ENCODE data around the gene LGR4. TPM values are rescaled to one million over a fixed set of nuclear protein-coding genes. Genes with fewer than 3 reads are reported as not detected.
"Not testable (repeated sequence)": the region's sequence is repeated elsewhere in the genome, so short reads cannot be mapped to it uniquely, and the experiment has no call there.

LGR4 gene, protein sequence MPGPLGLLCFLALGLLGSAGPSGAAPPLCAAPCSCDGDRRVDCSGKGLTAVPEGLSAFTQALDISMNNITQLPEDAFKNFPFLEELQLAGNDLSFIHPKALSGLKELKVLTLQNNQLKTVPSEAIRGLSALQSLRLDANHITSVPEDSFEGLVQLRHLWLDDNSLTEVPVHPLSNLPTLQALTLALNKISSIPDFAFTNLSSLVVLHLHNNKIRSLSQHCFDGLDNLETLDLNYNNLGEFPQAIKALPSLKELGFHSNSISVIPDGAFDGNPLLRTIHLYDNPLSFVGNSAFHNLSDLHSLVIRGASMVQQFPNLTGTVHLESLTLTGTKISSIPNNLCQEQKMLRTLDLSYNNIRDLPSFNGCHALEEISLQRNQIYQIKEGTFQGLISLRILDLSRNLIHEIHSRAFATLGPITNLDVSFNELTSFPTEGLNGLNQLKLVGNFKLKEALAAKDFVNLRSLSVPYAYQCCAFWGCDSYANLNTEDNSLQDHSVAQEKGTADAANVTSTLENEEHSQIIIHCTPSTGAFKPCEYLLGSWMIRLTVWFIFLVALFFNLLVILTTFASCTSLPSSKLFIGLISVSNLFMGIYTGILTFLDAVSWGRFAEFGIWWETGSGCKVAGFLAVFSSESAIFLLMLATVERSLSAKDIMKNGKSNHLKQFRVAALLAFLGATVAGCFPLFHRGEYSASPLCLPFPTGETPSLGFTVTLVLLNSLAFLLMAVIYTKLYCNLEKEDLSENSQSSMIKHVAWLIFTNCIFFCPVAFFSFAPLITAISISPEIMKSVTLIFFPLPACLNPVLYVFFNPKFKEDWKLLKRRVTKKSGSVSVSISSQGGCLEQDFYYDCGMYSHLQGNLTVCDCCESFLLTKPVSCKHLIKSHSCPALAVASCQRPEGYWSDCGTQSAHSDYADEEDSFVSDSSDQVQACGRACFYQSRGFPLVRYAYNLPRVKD
- total RNA-seq: 98.1 TPM
- polyA plus RNA-seq: 9.9 TPM

- peak within 1 kb of the TSS; percentile 95 for H3K4me3 ChIP-seq (ENCODE audit: low read depth, low read length)
- H3K36me3 ChIP-seq (ENCODE audit: insufficient read depth): no peaks in the 10 kb centered on the region
- peak within 1 kb of the TSS; percentile 81 for H3K27ac ChIP-seq (ENCODE audit: low read depth)
- under 1% methylated on average over 57 of the region's 57 CpGs for WGBS
- DNase-seq (ENCODE audit: extremely low spot score): peak; percentile 94
- no peaks in the 10 kb centered on the region for H3K4me1 ChIP-seq (ENCODE audit: insufficient read depth)
Observed at GRCh38 chr11:27472398-27473016, at the start of gene LGR4. Gene LGR4 (minus strand): TSS chr11:27472790. CDS start chr11:27472302, 488 bp downstream.

GRCh38 chr11:27520226-27520625, 47.6 kb upstream of the LGR4 start:
- DNase-seq (ENCODE audit: extremely low spot score): no peak
- WGBS: 91% methylated on average over 3 of the region's 3 CpGs
- Histone ChIP-seq H3K27ac (ENCODE audit: low read depth) (no peak overlapping the region), H3K4me1 (ENCODE audit: insufficient read depth) (no peaks in the 10 kb centered on the region), H3K36me3 (ENCODE audit: insufficient read depth) (no peaks in the 10 kb centered on the region), H3K4me3 (ENCODE audit: low read depth, low read length) (no peak overlapping the region)

DNA sequence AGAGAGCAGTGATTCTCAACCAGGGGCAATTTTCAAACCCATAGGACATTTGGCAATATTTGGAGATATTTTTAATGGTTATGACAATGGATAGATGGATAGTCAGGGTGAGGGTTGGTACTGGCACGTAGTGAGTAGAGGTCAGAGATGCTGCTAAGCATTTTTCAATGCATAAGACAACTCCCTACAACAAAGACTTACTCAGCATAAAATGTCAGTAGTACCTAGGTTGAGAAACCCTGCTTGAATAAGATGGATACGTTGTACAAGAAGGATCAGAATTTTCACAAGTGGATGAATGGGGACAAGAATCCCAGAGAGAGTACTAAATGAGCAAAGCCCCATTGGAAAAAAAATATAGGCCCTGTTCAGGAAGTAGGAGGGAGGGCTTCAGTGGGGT, 45.9 kb upstream of the LGR4 start:
- no peaks in the 10 kb centered on the region for H3K36me3 ChIP-seq (ENCODE audit: insufficient read depth)
- no peak for DNase-seq (ENCODE audit: extremely low spot score)
- no peaks in the 10 kb centered on the region for H3K4me1 ChIP-seq (ENCODE audit: insufficient read depth)
- no peak overlapping the region for H3K4me3 ChIP-seq (ENCODE audit: low read depth, low read length)
- no peak overlapping the region for H3K27ac ChIP-seq (ENCODE audit: low read depth)
- 87% methylated on average over 2 of the region's 2 CpGs for WGBS

- DNase-seq (ENCODE audit: extremely low spot score); H3K36me3 ChIP-seq (ENCODE audit: insufficient read depth); H3K27ac ChIP-seq (ENCODE audit: low read depth); H3K4me3 ChIP-seq (ENCODE audit: low read depth, low read length); H3K4me1 ChIP-seq (ENCODE audit: insufficient read depth): not testable (repeated sequence)
- 89% methylated on average over 1 of the region's 1 CpG for WGBS
Observed at GRCh38 chr11:27517490-27517889, 44.9 kb upstream of the LGR4 start.

DNA sequence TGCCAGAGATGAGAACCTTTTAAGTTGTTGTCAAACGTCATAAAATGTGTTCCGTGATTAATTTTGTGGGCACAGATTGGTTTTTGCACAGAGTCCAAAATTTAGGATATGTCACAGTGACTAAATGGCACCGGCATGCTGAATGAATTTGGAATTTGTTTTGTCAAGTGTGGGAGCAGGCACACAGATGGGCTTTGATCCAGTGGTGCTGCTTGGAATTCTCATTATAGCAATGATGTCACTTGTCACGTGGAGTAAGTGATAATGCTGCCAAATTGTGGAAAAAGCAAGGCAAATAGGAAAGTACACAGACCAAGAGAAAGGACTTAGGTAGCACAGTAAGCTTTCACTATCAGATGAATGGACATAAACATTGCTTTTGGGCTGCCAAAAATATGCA, 42.0 kb upstream of the LGR4 start:
- H3K36me3 ChIP-seq (ENCODE audit: insufficient read depth): no peaks in the 10 kb centered on the region
- no peaks in the 10 kb centered on the region for H3K4me1 ChIP-seq (ENCODE audit: insufficient read depth)
- no peak overlapping the region for H3K4me3 ChIP-seq (ENCODE audit: low read depth, low read length)
- WGBS: 78% methylated on average over 4 of the region's 4 CpGs
- H3K27ac ChIP-seq (ENCODE audit: low read depth): no peak overlapping the region
- DNase-seq (ENCODE audit: extremely low spot score): no peak

DNA sequence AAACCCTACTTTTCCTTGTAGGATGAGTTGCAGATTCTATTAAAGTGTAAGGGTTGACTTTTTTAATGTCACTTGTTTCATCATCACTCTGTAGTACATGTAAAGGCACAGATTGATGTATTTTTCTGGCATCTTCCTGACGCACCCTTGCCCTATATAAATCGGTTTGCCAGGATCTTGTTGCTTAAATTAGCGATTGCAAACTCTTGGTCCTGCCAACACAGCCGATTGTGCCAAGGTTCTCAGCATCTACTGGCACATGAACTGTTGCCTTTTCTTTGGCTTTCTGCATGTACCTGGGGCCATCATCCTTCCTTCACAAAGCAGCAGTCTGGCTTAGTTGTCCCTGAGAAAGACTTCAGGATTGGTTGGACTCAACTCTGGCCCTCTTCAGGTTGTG, 41.5 kb upstream of the LGR4 start:
- H3K27ac ChIP-seq (ENCODE audit: low read depth): no peak overlapping the region
- H3K4me3 ChIP-seq (ENCODE audit: low read depth, low read length): no peak overlapping the region

DNA sequence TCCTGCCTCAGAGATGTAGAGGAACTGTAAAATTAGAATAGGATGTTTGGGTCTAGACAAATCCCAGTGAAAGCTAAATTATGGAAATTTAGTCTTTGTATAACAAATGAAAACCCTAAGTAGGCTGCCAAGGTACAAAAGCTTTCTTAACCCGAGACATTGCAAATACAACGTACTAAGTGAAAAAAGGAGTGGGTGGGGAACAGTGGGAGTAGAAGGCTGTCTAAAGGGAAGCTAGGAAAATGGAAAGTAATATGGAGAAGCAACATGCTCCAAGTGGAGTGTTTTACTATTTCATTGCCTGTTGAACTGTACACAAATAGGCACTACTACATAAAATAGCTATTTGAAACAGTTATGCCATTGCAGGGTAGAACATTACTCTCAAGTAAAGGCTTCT, 40.8 kb upstream of the LGR4 start:
- WGBS: 85% methylated on average over 2 of the region's 2 CpGs
- no peak overlapping the region for H3K4me3 ChIP-seq (ENCODE audit: low read depth, low read length)
- no peak for DNase-seq (ENCODE audit: extremely low spot score)
- H3K27ac ChIP-seq (ENCODE audit: low read depth): no peak overlapping the region
- no peaks in the 10 kb centered on the region for H3K4me1 ChIP-seq (ENCODE audit: insufficient read depth)
- H3K36me3 ChIP-seq (ENCODE audit: insufficient read depth): no peaks in the 10 kb centered on the region

More for the DNA sequence above, 41.5 kb upstream of the LGR4 start:
- WGBS: 89% methylated on average over 4 of the region's 4 CpGs
- Histone ChIP-seq H3K4me1 (ENCODE audit: insufficient read depth) (no peaks in the 10 kb centered on the region), H3K36me3 (ENCODE audit: insufficient read depth) (no peaks in the 10 kb centered on the region)
- DNase-seq (ENCODE audit: extremely low spot score): no peak

DNA sequence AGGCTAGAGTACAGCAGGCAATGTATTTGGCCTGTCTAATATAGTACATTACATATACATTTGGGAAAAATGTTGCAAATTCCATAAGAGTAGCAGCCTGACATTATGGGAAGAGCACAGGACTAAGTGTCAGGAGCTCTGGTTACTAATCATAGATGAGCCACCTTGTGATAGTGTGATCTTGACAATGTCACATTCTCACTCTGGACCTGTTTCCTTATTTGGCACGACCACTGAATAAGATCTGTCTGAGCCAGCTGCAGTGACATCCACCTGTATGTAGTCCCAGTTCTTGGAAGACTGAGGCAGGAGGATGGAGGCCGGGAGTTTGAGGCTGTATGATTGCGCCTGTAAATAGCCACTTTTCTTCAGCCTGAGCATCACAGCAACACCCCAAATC, 39.6 kb upstream of the LGR4 start:
- WGBS: 91% methylated on average over 3 of the region's 3 CpGs
- Histone ChIP-seq H3K4me1 (ENCODE audit: insufficient read depth) (no peaks in the 10 kb centered on the region), H3K36me3 (ENCODE audit: insufficient read depth) (no peaks in the 10 kb centered on the region), H3K27ac (ENCODE audit: low read depth) (no peak overlapping the region), H3K4me3 (ENCODE audit: low read depth, low read length) (no peak overlapping the region)
- no peak for DNase-seq (ENCODE audit: extremely low spot score)

DNA sequence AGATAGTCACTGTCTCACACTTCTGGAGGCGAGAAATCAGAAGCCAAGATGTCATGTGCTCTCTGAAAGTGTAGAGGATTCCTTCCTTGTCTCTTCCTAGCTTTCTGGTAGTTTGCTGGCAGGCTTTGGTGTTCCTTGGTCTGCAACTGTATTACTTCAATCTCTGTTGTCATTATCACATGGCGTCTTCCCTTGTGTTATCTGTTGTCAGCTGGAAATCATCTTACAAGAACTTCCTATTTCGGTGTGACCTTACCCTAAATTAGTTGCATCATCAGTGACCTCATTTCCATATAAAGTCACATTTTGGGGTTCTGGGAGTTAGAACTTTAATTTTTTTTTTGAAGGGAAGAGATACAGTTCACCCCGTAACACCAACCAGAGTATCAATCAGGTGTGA, 37.3 kb upstream of the LGR4 start:
- H3K36me3 ChIP-seq (ENCODE audit: insufficient read depth): no peaks in the 10 kb centered on the region
- no peak overlapping the region for H3K27ac ChIP-seq (ENCODE audit: low read depth)
- WGBS: 93% methylated on average over 4 of the region's 4 CpGs
- DNase-seq (ENCODE audit: extremely low spot score): no peak
- H3K4me3 ChIP-seq (ENCODE audit: low read depth, low read length): no peak overlapping the region
- no peaks in the 10 kb centered on the region for H3K4me1 ChIP-seq (ENCODE audit: insufficient read depth)

DNA sequence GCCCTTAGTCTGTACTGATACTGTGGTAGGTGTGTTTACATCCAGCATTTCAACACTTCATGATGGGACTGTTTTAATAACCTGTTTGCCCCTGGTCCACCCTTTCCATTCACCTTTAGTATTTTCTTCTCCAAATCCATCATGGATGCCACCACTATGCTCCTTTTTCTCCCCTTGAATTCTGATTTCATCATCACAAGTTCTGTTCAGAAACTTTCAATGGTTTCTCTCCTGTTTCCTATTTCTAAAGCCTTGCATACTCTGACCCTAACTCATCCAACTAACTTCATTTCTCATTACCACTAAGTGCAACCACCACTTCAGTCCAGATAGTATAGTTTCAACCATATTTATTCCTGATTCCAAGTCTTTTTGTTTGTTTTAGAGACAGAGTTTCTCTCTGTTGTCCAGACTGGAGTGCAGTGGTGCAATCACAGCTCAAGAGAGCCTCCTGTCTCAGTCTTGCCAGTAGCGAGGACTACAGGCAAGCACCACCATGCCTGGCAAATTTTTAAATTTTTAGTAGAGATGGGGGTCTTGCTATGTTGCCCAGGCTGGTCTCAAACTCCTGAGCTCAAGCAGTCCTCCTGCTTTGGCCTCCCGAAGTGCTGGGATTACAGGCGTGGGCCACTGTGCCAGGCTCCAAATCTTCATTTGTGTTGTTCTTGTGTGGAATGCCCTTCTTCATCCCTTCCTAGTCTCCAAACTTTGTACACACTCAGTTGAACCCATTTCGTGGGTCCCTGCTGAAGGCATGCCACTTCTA, 35.1 kb upstream of the LGR4 start:
- Histone ChIP-seq H3K36me3 (ENCODE audit: insufficient read depth) (no peaks in the 10 kb centered on the region), H3K4me1 (ENCODE audit: insufficient read depth) (no peaks in the 10 kb centered on the region), H3K27ac (ENCODE audit: low read depth) (no peak overlapping the region), H3K4me3 (ENCODE audit: low read depth, low read length) (no peak overlapping the region)
- 98% methylated on average over 4 of the region's 4 CpGs for WGBS
- no peak for DNase-seq (ENCODE audit: extremely low spot score)

DNA sequence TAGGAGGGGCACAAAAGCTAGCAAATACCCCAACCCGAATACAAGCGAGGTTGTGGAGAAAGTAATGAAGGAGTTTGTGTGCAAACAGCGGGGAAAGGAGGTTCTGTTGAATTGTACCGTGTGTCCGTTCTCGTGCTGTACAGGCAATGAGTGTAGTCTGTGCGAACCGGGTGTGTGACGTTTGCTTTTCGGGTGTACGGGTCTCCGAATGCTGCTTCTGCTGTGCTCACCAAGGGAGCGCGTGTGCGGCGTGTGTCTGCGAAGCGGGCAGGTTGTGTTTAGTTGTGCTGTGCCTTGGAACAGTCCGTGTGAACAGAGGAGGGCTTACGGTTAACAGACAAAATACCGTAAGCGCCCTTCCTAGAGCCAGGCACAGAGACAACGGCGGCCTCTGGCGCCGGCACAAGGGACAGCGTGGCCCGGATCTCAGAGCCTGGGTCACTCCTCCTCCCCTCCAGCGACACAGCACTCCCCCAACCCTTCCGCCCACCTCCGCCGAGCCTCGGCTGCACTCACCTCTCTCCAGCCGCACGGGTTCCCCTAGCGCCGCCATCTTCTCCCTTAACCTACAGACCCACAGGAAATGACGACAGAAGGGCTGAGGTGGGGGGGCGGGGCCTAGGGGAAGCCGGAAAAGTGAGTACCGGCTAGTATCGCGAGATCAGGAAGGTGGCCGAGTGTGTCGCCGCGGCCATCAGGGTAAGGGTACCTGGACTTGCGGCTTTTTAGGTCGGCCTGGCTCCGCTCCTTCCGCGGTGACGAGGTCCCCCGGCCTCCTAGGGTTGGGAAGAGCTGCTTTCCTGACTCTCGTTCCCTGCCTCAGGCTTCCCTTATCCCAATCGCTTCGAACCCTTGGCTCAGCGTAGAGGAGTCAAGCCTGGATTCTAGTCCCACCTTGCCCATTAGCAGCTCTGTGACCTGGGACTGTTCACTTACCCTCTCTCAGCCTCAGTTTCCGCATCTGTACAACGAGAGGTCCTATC, 33.9 kb upstream of the LGR4 start, which contains the start of gene LIN7C:
LIN7C (minus strand) TSS at position 570 of the 983 bp plus-strand sequence; CDS start at position 553, 17 bp downstream.
- Histone ChIP-seq H3K4me3 (ENCODE audit: low read depth, low read length) (peak within 1 kb of the TSS; percentile 79), H3K36me3 (ENCODE audit: insufficient read depth) (no peaks in the 10 kb centered on the region), H3K27ac (ENCODE audit: low read depth) (peak within 1 kb of the TSS; percentile 83), H3K4me1 (ENCODE audit: insufficient read depth) (no peaks in the 10 kb centered on the region)
- DNase-seq (ENCODE audit: extremely low spot score): peak; percentile 95
- under 1% methylated on average over 60 of the region's 60 CpGs for WGBS

GRCh38 chr11:27505781-27506180, 33.2 kb upstream of the LGR4 start:
- no peak for DNase-seq (ENCODE audit: extremely low spot score)
- 5% methylated on average over 5 of the region's 5 CpGs for WGBS

More at GRCh38 chr11:27505781-27506180, 33.2 kb upstream of the LGR4 start:
- no peaks in the 10 kb centered on the region for H3K36me3 ChIP-seq (ENCODE audit: insufficient read depth)
- peak overlapping the region; percentile 79 for H3K4me3 ChIP-seq (ENCODE audit: low read depth, low read length)
- H3K27ac ChIP-seq (ENCODE audit: low read depth): no peak overlapping the region
- H3K4me1 ChIP-seq (ENCODE audit: insufficient read depth): no peaks in the 10 kb centered on the region

Data from urinary bladder (tissue), 4 donors.